GM19351 (cell line): Measurements from ENCODE around the gene GTF3A.
A peak's percentile ranks its signal among the peaks of the same experiment; 100 is the strongest.

Experiments used
- ATAC-seq: cut with Tn5 transposase; IDR thresholded peaks from one replicate; pipeline ENCODE4 v1.9.1; 2021; ENCODE audit warnings: mild to moderate bottlenecking, moderate library complexity; ENCODE audit not compliant: unreplicated experiment

GTF3A gene

DNA sequence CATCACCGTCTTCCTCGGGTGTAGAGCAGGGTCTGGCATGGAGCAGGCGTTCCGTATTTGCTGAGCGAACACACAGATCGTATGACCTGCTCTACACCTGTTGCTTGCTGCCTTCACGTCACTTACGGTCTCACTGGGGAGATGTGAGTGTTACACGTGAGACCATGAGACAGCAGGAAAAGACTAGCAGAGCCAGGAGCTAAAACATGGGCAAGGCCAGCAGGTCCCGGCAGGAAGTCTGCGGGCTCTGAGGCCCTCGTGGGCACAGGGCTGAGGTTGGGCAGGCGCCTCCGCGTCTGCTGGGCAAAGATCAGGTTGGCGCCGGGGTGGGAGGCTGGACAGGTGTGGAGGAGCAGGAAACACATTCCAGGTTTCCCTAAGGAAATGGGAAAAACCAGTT lies 19.7 kb upstream of the GTF3A start:
- ATAC-seq, result no peak

DNA sequence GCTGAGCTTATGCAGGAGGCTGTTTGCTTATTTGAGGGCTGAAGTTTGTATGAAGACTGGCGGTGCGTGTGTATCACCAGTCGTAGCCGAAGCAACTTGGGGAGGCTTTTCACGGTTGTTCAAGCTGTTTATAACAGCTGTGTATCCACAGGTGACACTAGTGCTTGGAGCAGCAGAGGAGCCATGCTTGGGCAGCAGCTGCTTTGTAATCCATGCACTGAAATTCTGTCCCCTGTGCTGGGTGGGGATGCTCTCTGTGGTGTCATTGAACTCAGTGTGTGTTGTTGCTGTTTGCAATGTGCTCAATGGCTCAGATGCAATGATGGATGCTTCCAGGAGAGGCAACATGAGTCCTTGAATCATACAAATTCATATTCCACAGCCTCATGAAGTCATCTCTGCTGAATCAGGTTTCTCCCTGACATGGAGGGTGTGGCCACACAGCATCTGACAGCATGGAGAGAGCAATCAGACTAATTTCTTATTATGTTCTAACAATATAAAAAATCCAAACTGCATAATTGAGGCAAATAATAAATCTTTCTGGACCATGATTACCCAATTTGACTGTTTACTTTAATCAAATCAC lies 18.8 kb upstream of the GTF3A start:
- no peak for ATAC-seq

DNA sequence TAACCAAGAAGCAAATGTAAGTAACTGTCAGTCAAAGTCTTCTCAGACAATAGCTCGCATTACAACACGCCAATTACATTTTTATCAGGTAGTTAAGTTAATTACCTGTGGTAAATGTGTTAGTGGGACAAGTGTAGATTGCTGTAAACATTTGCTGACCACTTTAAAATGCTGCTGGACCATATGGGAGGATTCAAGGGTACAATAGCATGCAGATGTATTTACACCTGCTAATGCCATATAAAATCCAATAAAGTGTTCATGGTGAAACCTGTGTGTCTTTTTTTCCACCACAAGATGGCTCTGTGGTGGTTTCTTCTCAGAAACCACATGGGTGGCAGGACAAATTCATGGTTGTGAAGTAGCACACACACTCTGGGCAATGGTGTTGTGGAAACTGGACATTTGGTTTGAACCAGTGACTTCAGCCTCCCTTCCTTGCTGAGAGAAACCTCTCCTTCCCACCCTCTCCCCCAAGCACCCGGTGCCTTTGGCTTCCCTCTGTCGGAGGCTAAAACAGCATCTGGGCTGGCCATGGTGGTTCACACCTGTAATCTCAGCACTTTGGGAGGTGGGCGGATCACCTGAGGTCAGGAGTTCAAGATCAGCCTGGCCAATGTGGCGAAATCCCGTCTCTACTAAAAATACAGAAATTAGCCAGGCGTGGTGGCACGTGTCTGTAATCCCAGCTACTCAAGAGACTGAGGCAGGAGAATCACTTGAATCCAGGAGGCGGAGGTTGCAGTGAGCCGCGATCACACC lies 18.1 kb upstream of the GTF3A start:
- peak; percentile 54 for ATAC-seq

DNA sequence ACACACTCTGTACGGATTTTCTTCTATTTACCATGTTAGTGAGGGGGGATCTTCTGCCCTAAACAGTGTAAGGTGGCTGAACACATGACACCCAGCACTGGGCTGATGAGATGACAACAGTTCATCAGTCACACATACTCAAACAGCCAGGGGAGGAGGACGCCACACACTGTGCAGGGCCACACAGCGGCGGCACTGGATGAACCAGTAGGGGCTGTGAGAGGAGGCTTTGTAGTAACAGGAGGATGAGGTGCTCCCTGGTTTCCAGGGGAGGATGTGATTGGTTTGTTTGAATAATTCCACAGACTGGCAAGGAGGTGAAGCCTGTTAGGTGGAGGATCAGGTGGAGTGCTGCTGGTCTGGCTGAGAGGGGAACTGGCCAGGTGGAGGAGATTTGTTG lies 16.3 kb upstream of the GTF3A start:
- ATAC-seq, result no peak

DNA sequence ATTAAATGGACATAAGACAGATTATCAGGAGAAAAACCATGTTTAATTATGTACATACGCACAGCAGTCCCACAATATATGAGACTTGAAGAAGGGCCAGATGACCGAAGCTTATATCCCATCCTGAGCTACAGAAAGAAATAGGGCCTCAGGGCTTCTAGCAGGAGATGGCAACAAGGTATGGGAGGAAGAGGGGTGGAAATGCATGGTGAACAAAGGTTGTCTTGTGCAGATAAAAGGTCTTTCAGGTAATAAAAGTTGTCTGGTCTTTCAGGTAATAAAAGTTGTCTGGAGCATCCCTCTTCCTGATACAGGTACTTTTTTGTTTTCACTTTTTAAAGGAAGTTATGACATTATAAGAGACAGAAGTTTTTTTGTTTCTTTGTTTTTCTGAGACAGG lies 15.4 kb upstream of the GTF3A start:
- ATAC-seq, result no peak

DNA sequence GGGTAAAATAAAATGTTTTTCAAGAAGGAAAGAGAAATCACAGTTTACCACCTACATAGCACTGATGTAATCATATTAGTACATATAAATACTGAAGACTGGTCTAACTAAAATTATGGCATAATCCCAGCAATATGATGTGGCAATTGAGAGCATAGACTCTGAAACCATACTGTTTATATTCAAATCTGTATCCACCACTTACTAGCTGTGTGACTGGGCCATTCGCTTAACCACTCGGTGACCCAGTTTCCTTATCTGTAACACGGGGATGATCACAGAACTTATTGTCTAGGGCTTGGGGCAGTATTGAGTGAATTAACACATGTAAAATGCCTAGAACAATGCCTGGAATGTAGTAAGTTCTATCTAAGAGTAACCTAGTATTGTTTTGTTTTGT lies 13.1 kb upstream of the GTF3A start:
- no peak for ATAC-seq

DNA sequence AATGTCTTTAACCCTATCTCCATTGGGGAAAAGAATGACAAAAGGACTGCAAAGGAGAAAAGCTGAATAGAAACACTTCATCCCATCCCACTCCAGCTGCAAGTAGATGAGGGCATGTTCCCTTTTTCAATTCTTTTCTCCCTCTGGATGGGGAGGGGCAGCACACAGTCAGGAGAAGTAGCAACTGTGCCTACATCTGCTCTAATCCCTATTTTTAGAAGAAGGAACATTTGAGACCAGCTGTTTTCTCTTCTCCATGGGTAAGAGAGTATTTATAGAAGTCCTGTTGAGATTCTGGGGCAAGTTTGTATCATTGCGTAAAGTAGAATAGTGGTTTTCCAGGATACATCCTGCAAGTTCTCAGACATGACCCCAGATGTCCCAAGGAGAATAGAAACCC lies 9.3 kb upstream of the GTF3A start:
- ATAC-seq, result no peak

DNA sequence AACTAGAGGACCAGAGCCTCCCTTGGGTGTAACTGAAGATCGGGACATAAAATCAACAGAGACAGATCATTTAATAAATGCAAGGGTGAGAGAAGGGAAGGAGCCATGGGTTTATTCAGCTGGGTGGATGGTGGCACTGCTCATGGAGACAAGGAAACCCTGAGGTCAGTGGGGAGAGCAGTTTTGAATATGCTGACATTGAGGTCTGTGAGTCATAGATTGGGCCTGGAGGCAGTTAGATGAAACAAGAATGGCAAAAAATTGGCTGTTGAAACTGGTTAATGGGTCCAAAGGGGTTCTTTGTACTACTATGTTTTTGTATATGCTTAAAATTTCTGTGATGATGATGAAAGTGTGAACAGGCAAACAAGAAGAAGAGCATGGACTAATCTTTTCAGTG lies 5.1 kb upstream of the GTF3A start:
- ATAC-seq, result no peak

DNA sequence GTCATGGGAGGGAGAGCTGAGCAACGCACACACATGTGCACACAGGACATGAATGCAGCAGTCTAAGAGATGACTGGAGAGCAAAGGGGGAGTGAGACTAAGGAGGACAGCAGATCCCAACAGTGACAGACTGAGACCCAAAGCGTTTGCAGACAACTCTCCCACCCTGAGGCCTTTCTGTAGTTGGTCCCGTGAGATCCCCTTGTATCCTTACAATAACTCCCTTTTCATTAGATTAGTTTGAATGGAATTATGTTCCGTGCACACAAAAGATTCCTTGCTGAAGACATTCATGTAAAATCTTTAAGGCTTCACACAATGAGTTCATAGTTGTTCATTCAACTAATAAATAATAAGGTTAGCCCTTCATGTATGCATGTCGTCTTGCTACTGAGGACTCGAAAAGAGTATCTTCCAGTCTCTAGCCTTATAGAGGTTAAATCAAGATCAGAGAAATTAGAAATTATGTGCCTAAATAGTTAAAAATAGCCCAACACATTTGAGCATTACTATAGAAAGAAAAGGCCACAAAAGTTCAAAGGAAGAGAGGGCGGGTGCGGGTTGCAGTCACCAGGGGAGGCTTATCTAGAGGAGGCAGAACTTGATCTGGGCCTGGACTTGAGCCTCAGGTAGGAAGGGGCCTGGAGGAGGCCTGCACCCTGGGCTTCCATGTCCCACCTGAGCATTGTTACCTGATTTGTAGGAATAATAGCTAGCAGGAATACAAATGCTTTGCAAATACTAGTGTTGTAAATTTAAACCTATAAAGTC lies 3.1 kb upstream of the GTF3A start:
- ATAC-seq, result no peak

DNA sequence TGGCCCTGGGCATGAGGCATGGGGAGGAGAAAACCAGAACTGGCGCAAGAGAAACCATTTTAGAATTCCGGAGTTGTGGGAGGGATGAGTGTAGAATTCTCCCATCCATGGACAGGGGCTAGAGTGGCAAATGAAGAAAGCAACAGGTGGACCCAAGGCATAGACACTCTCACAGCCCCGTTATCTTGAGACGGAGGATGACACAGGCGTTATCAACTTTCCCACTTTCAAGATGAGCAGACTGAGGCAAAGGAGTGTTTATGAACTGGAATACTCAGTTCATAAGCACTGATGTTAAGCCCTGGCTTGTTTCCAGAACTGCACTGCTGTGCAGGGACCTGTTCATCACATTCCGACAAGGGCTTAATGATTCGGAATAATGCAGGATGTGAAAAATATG lies 1.1 kb upstream of the GTF3A start:
- no peak for ATAC-seq

DNA sequence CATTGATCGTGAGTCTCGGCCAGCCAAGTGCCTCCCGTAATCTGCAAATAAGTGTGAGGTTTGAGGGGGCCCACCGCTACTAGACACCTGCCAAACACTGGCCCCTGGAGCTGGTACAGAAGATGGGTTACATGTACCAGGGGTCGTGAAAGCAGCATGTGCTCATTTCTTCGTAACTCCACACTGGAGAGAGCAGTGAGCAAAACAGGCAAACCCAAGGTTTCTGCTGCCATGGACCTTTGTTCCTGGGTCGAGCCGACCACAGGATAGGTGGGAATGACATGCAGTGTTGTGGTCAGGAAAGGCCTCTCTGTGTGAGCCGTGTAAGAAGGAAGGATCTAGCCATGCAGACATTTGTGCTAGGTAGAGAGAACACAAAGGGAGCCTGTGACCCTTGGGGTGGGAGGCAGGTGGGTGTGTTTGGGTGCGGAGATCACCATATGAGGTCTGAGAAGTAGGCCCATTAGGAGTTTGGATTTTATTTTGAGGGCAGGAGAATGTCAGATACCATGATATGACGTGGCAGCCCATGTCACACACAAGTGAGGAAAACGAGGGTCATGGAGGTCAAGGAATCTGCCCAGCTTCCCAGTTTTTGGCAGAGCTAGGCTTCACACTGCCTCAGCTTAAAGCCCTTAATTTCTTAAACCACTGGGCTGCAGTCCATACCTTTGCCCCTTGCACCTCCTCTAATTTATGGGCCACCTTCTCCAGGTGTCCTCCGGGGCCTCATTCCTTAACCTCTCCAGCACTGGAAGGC lies 919 bp downstream of the GTF3A start:
- no peak for ATAC-seq

DNA sequence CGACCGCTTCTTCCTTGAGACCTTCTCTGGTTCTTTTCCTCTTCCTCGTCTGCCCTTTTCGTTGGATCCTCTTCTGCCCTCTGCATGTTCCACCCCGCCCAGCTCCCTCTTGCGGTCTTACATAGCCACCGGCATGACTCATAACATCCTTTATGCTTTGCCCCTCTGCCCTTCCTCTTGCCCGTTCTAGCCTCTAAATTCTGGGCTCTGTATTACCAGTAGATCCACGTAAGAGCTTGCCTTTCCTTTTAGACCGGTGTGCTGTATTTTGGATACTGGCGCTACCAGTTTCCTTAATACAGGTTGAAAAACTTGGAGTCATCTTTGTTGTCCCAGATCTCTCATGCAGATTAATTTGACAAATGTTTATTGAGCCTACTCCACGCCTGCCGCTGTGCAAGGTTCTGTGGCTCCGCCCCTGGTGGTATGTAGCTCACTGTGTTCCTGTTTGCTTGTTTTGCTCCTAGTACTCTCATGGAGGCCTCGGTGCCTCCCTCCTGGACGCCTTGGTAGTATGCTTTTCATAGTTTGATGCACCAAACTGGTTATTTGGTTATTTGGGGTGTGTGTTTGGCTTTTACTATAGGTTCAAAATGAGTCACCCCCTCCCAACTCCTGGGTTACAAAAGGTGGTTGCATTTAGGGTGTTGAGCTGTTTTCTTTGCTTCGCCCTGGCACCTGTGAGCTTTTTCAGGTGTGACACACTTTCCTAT lies 1.7 kb downstream of the GTF3A start:
- peak; percentile 54 for ATAC-seq

DNA sequence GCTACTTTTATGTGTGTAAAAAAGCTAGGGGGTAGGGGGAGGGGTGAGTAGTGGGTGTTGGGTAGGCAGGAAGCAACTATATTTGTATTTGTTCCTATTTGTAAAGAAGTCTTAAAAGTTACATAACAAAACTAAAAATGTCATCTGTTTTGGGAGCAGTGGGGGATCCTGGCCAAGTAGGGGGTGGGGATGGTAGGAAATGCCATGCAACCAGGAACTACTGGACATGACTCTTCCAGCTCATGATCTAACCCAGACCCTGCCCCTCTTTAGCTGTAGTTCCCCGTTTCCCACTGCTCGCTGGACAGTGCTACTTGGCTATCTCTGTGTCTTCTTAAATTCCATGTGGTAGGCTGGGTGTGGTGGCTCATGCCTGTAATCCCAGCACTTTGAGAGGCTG lies 3.2 kb downstream of the GTF3A start:
- no peak for ATAC-seq

DNA sequence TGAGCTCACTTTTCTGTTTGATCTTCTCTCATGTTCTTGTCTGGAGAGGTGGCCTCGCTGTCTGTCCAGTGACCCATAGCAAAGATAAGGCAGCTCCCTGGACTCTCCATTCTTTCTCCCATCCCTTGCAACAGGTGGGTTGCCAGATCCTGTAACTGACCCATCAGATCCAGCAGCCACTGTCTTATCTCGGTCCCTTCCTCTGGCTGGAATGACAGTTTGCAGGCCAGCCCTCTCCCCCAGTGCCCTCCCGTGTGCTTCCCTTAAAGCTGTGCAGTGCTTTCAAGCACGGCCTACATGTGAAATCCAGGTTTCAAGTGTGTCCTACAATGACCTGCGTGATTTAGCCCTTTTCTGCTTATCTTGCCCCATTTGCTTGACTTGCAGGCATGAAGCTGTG lies 3.7 kb downstream of the GTF3A start:
- no peak for ATAC-seq

DNA sequence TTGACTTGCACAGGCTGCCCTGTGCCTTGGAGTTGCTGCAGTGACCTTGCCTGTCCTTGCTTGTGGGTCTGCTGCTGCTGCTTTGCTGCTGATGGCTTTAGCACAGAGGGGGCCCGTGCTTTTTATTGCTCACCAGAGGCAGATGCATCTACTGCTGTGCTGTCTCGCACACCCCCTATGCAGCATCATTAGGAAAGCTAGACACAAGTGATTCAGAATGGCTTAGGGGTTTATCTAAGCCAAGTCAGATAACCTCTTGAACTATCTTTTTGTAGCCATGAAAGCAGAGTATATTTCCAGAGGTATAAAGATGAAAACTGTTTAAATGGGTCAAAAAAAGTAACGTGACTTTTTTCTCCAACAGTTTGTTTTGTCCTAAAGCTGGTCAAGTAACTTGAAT lies 7.8 kb downstream of the GTF3A start:
- no peak for ATAC-seq

DNA sequence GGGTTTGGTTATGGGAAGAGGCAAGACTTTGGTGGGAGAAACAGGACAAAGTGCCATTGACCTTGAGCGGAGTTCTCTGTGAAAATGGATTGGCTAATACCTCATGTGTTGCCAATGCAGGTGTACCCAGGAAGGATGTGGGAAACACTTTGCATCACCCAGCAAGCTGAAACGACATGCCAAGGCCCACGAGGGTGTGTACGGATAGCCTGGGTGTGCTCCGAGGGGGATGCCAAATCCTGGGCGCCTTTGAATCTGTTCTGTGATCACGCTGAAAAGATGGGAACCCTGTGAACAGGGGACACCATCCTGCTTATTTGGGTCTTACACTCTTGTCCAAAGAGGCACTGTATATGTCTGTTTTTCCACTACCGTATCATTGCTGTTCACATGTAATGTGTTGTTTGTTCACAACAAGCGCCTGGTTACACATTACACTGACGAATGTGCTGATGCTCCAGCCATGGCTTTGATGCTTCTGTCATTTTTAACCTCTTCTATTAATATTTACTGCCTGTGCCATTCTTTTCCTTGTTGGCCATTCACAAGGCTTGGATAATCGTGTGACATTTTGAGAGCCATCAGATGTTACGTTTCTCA lies 8.3 kb downstream of the GTF3A start:
- no peak for ATAC-seq

DNA sequence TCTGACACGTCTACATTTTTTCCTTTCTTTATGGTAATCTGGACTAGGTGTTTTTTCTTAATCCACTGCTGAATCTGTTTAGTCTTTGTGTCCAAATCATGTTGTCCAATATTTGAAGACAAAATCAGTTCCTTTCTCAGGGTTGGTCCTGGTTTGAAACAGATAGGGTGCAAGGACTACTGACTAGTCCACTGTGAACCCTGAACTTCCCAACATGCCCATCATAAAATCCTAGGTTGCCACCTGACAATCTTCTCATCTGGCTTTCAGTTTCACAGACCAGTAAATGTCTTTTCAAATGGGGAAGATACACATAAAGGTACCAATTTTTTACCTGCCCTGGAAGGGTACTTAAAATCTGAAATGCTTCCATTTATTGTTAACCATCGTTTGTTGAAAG lies 12.7 kb downstream of the GTF3A start:
- no peak for ATAC-seq

DNA sequence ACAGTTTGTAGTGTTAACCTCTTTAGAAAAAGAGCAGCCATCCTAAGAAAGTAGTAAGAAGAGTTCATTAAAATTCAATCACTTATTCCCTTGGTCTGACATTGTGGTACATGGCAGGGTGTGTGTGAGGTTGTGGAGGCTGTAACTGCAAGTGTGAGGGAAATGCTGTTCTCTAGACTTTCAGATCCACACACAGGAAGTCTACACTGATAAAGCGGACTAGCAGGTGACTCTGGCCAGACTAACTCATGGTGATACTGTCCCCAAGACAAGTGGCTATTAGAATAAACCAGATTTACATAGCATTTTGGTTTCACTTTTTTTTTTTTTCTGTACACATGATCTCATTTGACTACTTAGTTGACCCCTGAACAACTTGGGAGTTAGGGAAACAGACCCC lies 16.0 kb downstream of the GTF3A start:
- no peak for ATAC-seq

DNA sequence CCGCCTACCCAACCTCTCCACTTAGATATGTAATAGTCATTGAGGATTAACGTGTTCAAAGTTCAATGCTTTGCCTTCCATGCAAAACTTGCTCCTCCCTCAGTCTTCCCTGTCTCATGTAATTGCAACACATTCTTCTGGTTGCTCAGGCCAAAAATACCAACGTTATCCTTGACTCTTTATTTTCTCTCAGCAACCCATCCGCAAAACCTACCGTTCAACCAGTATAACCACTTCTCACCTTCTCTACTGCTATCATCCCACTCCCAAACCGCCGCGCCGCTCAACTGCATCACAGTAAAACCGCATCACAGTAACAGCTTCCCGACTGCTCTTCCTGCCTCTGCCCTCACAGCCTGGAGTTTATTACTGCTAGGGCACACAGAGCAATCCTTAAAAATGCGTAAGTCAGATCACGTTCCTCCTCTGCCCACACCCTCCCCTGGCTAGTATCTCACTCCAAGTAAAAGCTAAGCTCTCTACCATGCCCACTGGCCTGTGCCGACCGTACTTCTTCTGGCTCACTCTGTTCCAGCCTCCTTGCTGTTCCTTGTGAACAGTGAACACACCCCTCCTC lies 17.7 kb downstream of the GTF3A start:
- ATAC-seq, result no peak

DNA sequence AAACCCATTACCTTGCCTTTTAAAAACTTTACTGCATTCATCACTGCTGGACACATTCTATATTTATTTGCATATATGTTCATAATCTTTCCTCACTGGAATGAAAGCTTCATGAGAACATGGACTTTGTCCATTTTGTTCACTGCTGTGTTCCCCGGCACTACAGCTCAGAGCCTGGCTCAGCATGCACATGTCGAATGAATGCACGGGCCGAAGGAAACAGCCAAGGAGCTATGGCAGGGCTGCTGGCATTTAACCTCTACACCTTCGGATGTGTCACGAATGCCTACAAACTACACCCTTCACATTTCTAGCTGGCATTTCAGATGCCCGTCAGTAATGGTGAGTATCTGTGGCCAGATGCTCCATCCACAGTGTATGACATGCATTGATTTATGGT lies 18.4 kb downstream of the GTF3A start:
- no peak for ATAC-seq
